K562 (cell line): Measurements from ENCODE around the gene LRRC4. TPM values are rescaled to one million over a fixed set of nuclear protein-coding genes. Genes with fewer than 3 reads are reported as not detected.
A peak's percentile ranks its signal among the peaks of the same experiment; 100 is the strongest.

Experiments
- ATAC-seq: fragments of 200-7000 bp; cut with Tn5 transposase; 3 replicates; pipeline ENCODE4 v1.9.1; 2020; ENCODE audit warnings: moderate library complexity
- BruUV-seq: library from RNA; stranded (reverse); fragments of 400-500 nt; replicated peaks from 2 replicates; lab custom pipeline; 2021; lab: Mats Ljungman, UMichigan
- CTCF ChIA-PET: fragments of 300-600 bp; formaldehyde crosslinking; extraction: SDS; loops from one replicate; lab custom pipeline; 2021; ENCODE audit warnings: low intra/inter-chr PET ratio; lab: Yijun Ruan, JAX
- POLR2A ChIA-PET: fragments of 300-600, 350-650 bp; sonication (Branson Sonifier 250); formaldehyde crosslinking; extraction: SDS; loops from one replicate; lab custom pipeline; 2021; ENCODE audit warnings: antibody characterized with exemption, inconsistent platforms; lab: Yijun Ruan, JAX
- DNase-seq, 4 experiments: peaks; one replicate each; pipeline versions ENCODE4 v3.0.0 to v3.0.0-alpha.2; 2011 to 2018; ENCODE audit warnings: low spot score in 3 of 4, mixed read lengths in 3 of 4; ENCODE audit errors: extremely low read depth in 1 of 4
- FAIRE-seq: peaks from 2 replicates; lab custom pipeline; 2011; peaks lifted over from hg19 to GRCh38; lab: Jason Lieb, UNC
- H2AFZ ChIP-seq: 2 replicates; pipeline ENCODE4 v1.6.0; 2011; ENCODE audit warnings: low read depth, low read length, control low read depth, inconsistent platforms
- H3K27ac ChIP-seq: fragments of 200-600 bp; 3 replicates; pipeline ENCODE4 v1.8.0; 2011; ENCODE audit warnings: low read depth, mild to moderate bottlenecking, control low read depth, inconsistent platforms, low read length, moderate library complexity, mixed read lengths; ENCODE audit errors: extremely low read depth
- H3K27me3 ChIP-seq, 2 experiments: fragments of 300-600 bp in 1 of 2; 2 replicates in 1 of 2; 3 replicates in 1 of 2; pipeline versions ENCODE4 v1.6.0 to v1.8.0; 2011; ENCODE audit warnings: inconsistent platforms in 2 of 2, low read length in 2 of 2, mild to moderate bottlenecking in 1 of 2, mixed read lengths in 1 of 2, moderate library complexity in 1 of 2; ENCODE audit not compliant: control insufficient read depth in 2 of 2, insufficient read depth in 2 of 2
- H3K36me3 ChIP-seq: fragments of 300-600 bp; 3 replicates; pipeline ENCODE4 v1.8.0; 2011; ENCODE audit warnings: mild to moderate bottlenecking, low read length, inconsistent platforms; ENCODE audit not compliant: control insufficient read depth, insufficient read depth
- H3K4me1 ChIP-seq, 2 experiments: fragments of 200-600 bp in 1 of 2; replicated peaks in 1 of 2; 2 replicates in 1 of 2; 3 replicates in 1 of 2; pipeline versions ENCODE4 v1.5.1 to v1.8.0; 2011; ENCODE audit warnings: inconsistent platforms in 2 of 2, low read length in 2 of 2, mild to moderate bottlenecking in 1 of 2, mixed read lengths in 1 of 2, moderate library complexity in 1 of 2; ENCODE audit not compliant: control insufficient read depth in 2 of 2, insufficient read depth in 2 of 2
- H3K4me2 ChIP-seq: 2 replicates; pipeline ENCODE4 v1.6.1; 2011; ENCODE audit warnings: low read length, control low read depth, inconsistent platforms, mixed read lengths; ENCODE audit not compliant: insufficient read depth
- H3K4me3 ChIP-seq: fragments of 200-600 bp; sonication (generic), shearing (Covaris generic); 2 replicates; pipeline ENCODE4 v1.5.1; 2016; ENCODE audit warnings: control low read depth, inconsistent platforms
- H3K79me2 ChIP-seq: fragments of 200-600 bp; 3 replicates; pipeline ENCODE4 v1.8.0; 2011; ENCODE audit warnings: low read length, inconsistent platforms; ENCODE audit not compliant: control insufficient read depth, insufficient read depth
- H3K9ac ChIP-seq, 2 experiments: 2 replicates each; pipeline versions ENCODE4 v1.6.0 to v1.6.1; 2011; ENCODE audit warnings: low read depth in 2 of 2, low read length in 2 of 2, control low read depth in 1 of 2, inconsistent platforms in 1 of 2, mild to moderate bottlenecking in 1 of 2, mixed read lengths in 1 of 2; ENCODE audit not compliant: insufficient read depth in 1 of 2
- H3K9me1 ChIP-seq: one replicate; pipeline ENCODE4 v1.6.0; 2011; ENCODE audit warnings: inconsistent platforms, mild to moderate bottlenecking, low read length, moderate library complexity; ENCODE audit not compliant: control insufficient read depth, insufficient read depth
- H3K9me3 ChIP-seq: replicated peaks from 2 replicates; pipeline ENCODE4 v1.5.1; 2011; ENCODE audit warnings: low read depth, low read length, inconsistent platforms; ENCODE audit not compliant: control insufficient read depth, insufficient read depth
- H4K20me1 ChIP-seq: replicated peaks from 2 replicates; pipeline ENCODE4 v1.6.1; 2011; ENCODE audit warnings: low read length, inconsistent platforms, mixed read lengths; ENCODE audit not compliant: control insufficient read depth, insufficient read depth
- IRF2 ChIP-seq: sonication (generic); formaldehyde crosslinking; IDR thresholded peaks from 2 replicates; pipeline ENCODE4 v1.8.1; 2022; ENCODE audit warnings: mild to moderate bottlenecking, missing genetic modification reagents
- STAT5A ChIP-seq: IDR thresholded peaks from 2 replicates; pipeline ENCODE4 v1.6.1; 2012; ENCODE audit warnings: low read length, inconsistent platforms, borderline replicate concordance
- ZNF695 ChIP-seq: fragments of 450-650 bp; formaldehyde crosslinking; IDR thresholded peaks from 2 replicates; pipeline ENCODE4 v1.4.0; 2020; ENCODE audit warnings: mild to moderate bottlenecking, moderate library complexity
- WGBS: fragments of 100-300 bp; shearing (Covaris generic); methylation state at CpG from one replicate; pipeline ENCODE4 v1.1.6; 2016; ENCODE audit warnings: low coverage, mixed read lengths; ENCODE audit not compliant: insufficient coverage; ENCODE audit errors: missing lambda C conversion rate; 5-methylcytosine and 5-hydroxymethylcytosine counted together
- in situ Hi-C: fragments of 300-500 bp; cut with MboI; formaldehyde crosslinking; loops from 4 replicates; pipeline ENCODE4 v1.15.0; 2018; ENCODE audit warnings: inconsistent platforms, mixed read lengths
- intact Hi-C: fragments of 100-400 bp; cut with micrococcal nuclease; formaldehyde crosslinking; loops from 2 replicates; pipeline ENCODE4 v1.14.2; 2022
- polyA plus RNA-seq, 8 experiments: library from polyadenylated mRNA; depleted of rRNA in 4 of 8; stranded (reverse) in 5 of 8; unstranded in 3 of 8; fragments of >200 nt; fragmentation: Nextera tagmentation in 2 of 8; fragmentation: Illumina TruSeq in 1 of 8; extraction: Ambion mirVana in 2 of 8; extraction: Trizol in 1 of 8; gene quantifications; 2 replicates each; pipeline versions ENCODE4 v1.2.1 to v1.2.3, GENCODE V29; 2011 to 2014; ENCODE audit warnings: inconsistent platforms in 1 of 8, missing spikeins in 1 of 8
- total RNA-seq, 7 experiments: library from RNA; depleted of rRNA in 6 of 7; stranded (reverse); fragments of >200 nt in 6 of 7; fragmentation: Illumina TruSeq in 2 of 7; extraction: Trizol in 2 of 7; gene quantifications; 2 replicates each; pipeline versions ENCODE4 v1.2.1 to v1.2.3, GENCODE V29; 2011 to 2021; ENCODE audit warnings: low replicate concordance in 1 of 7
- TF ChIP-seq, protein P1 (sequence below): sonication (generic); formaldehyde crosslinking; IDR thresholded peaks from 2 replicates; pipeline ENCODE4 v1.8.1; 2023; ENCODE audit warnings: mild to moderate bottlenecking, missing genetic modification reagents

The LRRC4 gene
- total and polyA plus RNA-seq, 9 of the 15 experiments (the other 6 are each of a cell fraction or from before 2014, with no cell fraction given), result 0.04 to 0.11 TPM; not detected in 7

DNA sequence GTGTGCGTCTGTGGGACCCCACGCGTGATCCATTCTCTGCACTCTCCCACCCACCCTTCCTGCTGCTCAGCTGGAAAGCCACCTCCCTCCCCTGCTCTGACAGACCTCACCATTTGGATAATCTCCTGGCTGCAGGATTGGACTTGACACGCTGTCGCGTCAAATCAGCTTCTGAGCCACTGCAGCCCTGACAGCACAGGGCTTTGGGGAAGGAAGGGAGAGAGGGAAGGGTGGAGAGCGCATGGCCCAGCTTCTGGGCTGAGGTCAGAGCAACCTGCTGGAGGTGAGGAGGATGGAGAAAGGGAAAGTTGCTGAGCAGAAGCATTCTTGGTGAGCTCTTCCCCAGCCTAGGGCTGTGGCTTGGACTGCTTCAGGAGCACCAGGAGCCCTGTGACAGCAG lies 48.9 kb upstream of the LRRC4 start (continued):
- TF ChIP-seq STAT5A (no peak), IRF2 (CRISPR knock-in tag) (no peak), ZNF695 (CRISPR knock-in tag) (no peak)

DNA sequence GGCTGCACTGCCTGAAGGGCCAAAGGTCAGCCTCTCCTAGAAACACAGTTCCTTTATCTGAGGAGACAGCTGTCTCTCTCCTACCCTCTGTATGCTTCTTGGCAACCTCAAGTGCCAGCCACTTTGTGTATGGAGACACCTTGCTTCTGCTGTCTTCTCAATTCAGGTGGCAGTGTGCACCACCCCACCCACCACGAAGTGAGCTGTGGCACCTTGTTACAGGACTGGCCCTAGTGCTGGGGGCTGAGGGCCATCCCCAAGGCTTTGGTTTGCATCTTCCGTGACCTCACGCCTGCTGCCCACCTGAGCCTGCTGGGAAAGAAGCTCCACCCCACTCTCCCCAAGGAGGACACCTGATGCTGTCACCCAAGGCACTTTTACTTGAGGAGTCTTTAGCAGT lies 47.1 kb upstream of the LRRC4 start:
- WGBS, result 97% methylated on average over 3 of the region's 3 CpGs
- no peak for FAIRE-seq
- peaks cover 0 to 12% of the 10 kb centered on the region in 2 experiments; a peak in 2 of 5 replicates for H3K4me1 ChIP-seq
- no peaks in the 10 kb centered on the region for H3K79me2 ChIP-seq
- BruUV-seq, result no TSS peak
- TF ChIP-seq, protein P1, sequence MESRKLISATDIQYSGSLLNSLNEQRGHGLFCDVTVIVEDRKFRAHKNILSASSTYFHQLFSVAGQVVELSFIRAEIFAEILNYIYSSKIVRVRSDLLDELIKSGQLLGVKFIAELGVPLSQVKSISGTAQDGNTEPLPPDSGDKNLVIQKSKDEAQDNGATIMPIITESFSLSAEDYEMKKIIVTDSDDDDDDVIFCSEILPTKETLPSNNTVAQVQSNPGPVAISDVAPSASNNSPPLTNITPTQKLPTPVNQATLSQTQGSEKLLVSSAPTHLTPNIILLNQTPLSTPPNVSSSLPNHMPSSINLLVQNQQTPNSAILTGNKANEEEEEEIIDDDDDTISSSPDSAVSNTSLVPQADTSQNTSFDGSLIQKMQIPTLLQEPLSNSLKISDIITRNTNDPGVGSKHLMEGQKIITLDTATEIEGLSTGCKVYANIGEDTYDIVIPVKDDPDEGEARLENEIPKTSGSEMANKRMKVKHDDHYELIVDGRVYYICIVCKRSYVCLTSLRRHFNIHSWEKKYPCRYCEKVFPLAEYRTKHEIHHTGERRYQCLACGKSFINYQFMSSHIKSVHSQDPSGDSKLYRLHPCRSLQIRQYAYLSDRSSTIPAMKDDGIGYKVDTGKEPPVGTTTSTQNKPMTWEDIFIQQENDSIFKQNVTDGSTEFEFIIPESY (CRISPR knock-in tag), result no peak
- no peaks in the 10 kb centered on the region for H3K27me3 ChIP-seq
- intact Hi-C loops (no loop called here), in situ Hi-C loops (no loop called here)
- ChIA-PET CTCF (interaction anchor here (0.6 kb wide), 1 partner anchor 19 kb away, joined by 3 read pairs; no protein-coding TSS in a partner anchor), POLR2A (interaction anchor here (1.0 kb wide), 1 partner anchor 33 kb away, joined by 3 read pairs; no protein-coding TSS in a partner anchor)
- H4K20me1 ChIP-seq, result peaks cover 17% of the 10 kb centered on the region
- H3K9me1 ChIP-seq, result peaks cover 8% of the 10 kb centered on the region
- H3K4me2 ChIP-seq, result no peak overlapping the region
- H3K36me3 ChIP-seq, result peaks cover 87% of the 10 kb centered on the region; the same call in 2 of the 3 replicates
- ATAC-seq, result no peak
- no peak overlapping the region for H3K27ac ChIP-seq
- H3K9ac ChIP-seq, result no peak overlapping the region
- H3K9me3 ChIP-seq, result no peaks in the 10 kb centered on the region
- peak in 1 of 4 experiments; percentile 12 for DNase-seq
- no peak overlapping the region for H2AFZ ChIP-seq
- no peak overlapping the region for H3K4me3 ChIP-seq
